Measurements from ENCODE around the gene KLC1.

Gene KLC1

GRCh38 chr14:103738166-103738565, 109.2 kb downstream of the KLC1 start:
- H3K4me3 ChIP-seq (ENCODE audit: low read depth, low read length) = no peak overlapping the region
- DNase-seq (ENCODE audit: low read depth) = no peak
- TF ChIP-seq CTCF (IDR thresholded peaks at IDR 0.05; ENCODE audit: insufficient read depth, low read depth, low read length, missing control alignments) = no peak

GRCh38 chr14:103738701-103739451, 109.9 kb downstream of the KLC1 start:
- H3K4me3 ChIP-seq (ENCODE audit: low read depth, low read length) = no peak overlapping the region
- no peak for DNase-seq (ENCODE audit: low read depth)
- no peak for TF ChIP-seq CTCF (IDR thresholded peaks at IDR 0.05; ENCODE audit: insufficient read depth, low read depth, low read length, missing control alignments)

- DNase-seq (ENCODE audit: low read depth) = no peak
- TF ChIP-seq CTCF (IDR thresholded peaks at IDR 0.05; ENCODE audit: insufficient read depth, low read depth, low read length, missing control alignments) = no peak
- H3K4me3 ChIP-seq (ENCODE audit: low read depth, low read length) = no peak overlapping the region
These were observed 110.4 kb downstream of the KLC1 start for GRCh38 chr14:103739466-103739792.

- DNase-seq (ENCODE audit: low read depth) = no peak
- TF ChIP-seq CTCF (IDR thresholded peaks at IDR 0.05; ENCODE audit: insufficient read depth, low read depth, low read length, missing control alignments) = no peak
- H3K4me3 ChIP-seq (ENCODE audit: low read depth, low read length) = no peak overlapping the region
These were observed 110.9 kb downstream of the KLC1 start for GRCh38 chr14:103739793-103740501.

- no peak for DNase-seq (ENCODE audit: low read depth)
- no peak overlapping the region for H3K4me3 ChIP-seq (ENCODE audit: low read depth, low read length)
- no peak for TF ChIP-seq CTCF (IDR thresholded peaks at IDR 0.05; ENCODE audit: insufficient read depth, low read depth, low read length, missing control alignments)
These were observed 112.1 kb downstream of the KLC1 start for GRCh38 chr14:103740991-103741689.

GRCh38 chr14:103741876-103742275, 112.9 kb downstream of the KLC1 start:
- no peak for TF ChIP-seq CTCF (IDR thresholded peaks at IDR 0.05; ENCODE audit: insufficient read depth, low read depth, low read length, missing control alignments)
- H3K4me3 ChIP-seq (ENCODE audit: low read depth, low read length) = no peak overlapping the region
- no peak for DNase-seq (ENCODE audit: low read depth)
